Chondrocyte (in vitro differentiated cells): ENCODE data around the gene PBLD. TPM values are rescaled to one million over a fixed set of nuclear protein-coding genes. Genes with fewer than 3 reads are reported as not detected.
"Not testable (repeated sequence)": the region's sequence is repeated elsewhere in the genome, so short reads cannot be mapped to it uniquely, and the experiment has no call there.

Experiments
- DNase-seq: peaks from one replicate; pipeline ENCODE4 v3.0.0; 2021; ENCODE audit warnings: mixed read lengths, low spot score
- H3K27ac Mint-ChIP-seq: one replicate; pipeline ENCODE4 v1.8.0; 2021; ENCODE audit warnings: mild to moderate bottlenecking, moderate library complexity, mixed read lengths; ENCODE audit not compliant: unreplicated experiment
- H3K27me3 Mint-ChIP-seq: 2 replicates; pipeline ENCODE4 v1.8.0; 2021; ENCODE audit warnings: low read depth, mixed read lengths
- H3K36me3 Mint-ChIP-seq: 2 replicates; pipeline ENCODE4 v1.8.0; 2021; ENCODE audit warnings: low read depth, mixed read lengths
- H3K4me1 Mint-ChIP-seq: 2 replicates; pipeline ENCODE4 v1.8.0; 2021; ENCODE audit warnings: low read depth, mild to moderate bottlenecking, mixed read lengths
- H3K4me3 Mint-ChIP-seq: one replicate; pipeline ENCODE4 v1.8.0; 2021; ENCODE audit warnings: mild to moderate bottlenecking, moderate library complexity, mixed read lengths; ENCODE audit not compliant: unreplicated experiment
- H3K9me3 Mint-ChIP-seq: 2 replicates; pipeline ENCODE4 v1.8.0; 2021; ENCODE audit warnings: low read depth, mixed read lengths
- total RNA-seq: library from RNA; stranded (reverse); gene quantifications from 3 replicates; pipeline ENCODE4 v1.2.1, GENCODE V29; 2021
- TF ChIP-seq, protein P1 (sequence below): fragments of 200-600 bp; sonication (generic); IDR thresholded peaks from 2 replicates; pipeline ENCODE4 v1.5.0; 2021; ENCODE audit warnings: antibody characterized with exemption, mild to moderate bottlenecking, moderate library complexity

The PBLD gene
- total RNA-seq, 1 donor from 2014 or later, result 8.5 TPM

DNA sequence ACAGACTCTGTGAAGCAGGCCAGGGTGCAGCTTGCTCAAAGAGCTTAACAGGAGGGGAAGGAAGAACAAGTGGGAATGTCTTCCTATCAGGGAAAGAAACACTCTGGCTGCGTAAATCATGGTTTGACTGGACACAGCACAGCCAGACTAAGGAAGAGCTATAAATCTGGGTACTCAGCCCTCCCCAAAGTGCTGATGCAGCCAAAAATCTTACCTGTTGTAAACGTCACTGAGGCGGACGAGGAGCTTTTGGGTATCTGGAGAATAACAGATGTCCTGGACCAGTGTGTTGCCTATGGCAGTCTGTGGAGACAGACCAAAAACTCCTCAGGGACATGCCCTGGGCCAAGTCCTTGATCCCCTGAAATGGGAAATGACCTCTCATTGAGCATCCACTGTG lies 44.0 kb downstream of the PBLD start:
- Mint-ChIP-seq H3K4me3 (no peak overlapping the region), H3K9me3 (no peaks in the 10 kb centered on the region), H3K36me3 (peaks cover 9% of the 10 kb centered on the region), H3K27ac (no peak overlapping the region), H3K4me1 (peaks cover 13% of the 10 kb centered on the region), H3K27me3 (no peaks in the 10 kb centered on the region)
- DNase-seq, result no peak
- TF ChIP-seq, protein P1, sequence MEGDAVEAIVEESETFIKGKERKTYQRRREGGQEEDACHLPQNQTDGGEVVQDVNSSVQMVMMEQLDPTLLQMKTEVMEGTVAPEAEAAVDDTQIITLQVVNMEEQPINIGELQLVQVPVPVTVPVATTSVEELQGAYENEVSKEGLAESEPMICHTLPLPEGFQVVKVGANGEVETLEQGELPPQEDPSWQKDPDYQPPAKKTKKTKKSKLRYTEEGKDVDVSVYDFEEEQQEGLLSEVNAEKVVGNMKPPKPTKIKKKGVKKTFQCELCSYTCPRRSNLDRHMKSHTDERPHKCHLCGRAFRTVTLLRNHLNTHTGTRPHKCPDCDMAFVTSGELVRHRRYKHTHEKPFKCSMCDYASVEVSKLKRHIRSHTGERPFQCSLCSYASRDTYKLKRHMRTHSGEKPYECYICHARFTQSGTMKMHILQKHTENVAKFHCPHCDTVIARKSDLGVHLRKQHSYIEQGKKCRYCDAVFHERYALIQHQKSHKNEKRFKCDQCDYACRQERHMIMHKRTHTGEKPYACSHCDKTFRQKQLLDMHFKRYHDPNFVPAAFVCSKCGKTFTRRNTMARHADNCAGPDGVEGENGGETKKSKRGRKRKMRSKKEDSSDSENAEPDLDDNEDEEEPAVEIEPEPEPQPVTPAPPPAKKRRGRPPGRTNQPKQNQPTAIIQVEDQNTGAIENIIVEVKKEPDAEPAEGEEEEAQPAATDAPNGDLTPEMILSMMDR, result no peak

DNA sequence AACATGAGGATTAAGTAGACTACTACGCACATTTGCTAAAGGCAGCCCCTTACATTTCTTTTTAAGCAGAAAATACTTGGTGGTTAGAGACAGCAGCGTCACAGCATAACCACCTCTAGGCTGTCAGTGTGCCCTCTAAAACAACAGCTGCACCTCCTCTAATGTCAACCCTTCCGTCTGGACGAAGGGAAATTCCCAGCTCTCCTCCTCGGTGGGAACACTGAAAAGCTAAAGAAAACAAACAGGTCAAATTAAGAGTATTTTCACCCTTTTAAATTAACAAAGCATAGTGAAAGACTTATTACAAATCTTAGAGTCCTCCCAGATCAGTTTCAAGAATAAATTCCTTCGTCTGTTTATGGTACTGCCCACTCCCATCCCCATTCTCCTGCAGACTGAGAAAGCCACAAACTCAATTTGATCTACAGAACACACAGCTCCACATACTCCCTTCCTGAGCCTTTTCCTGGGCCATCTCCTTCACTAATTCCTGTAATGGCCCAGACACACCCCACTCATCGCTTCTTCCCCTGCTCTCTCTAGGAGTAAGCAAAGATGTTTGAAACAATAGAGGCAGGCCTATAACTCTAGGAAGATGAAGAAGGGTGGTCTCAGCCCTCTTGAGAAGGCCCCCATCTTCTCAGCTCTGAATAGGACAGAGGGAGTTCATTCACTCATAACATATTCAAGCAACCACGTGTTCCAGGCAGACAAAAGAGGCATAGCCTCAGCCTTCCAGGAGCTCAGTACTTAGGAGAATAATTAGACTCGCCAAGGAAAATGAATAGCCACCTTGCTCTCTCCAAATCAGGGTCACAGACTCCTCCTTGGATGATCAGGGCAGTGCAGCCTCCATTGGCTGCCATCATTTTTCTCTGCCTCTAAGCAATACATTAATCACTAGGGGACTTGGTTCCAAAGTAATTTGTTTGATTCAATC lies 48.4 kb downstream of the PBLD start:
- Mint-ChIP-seq H3K9me3 (no peaks in the 10 kb centered on the region), H3K4me1 (peaks cover 17% of the 10 kb centered on the region), H3K27me3 (no peaks in the 10 kb centered on the region), H3K4me3 (no peak overlapping the region), H3K27ac (peak overlapping the region; percentile 82), H3K36me3 (peaks cover 5% of the 10 kb centered on the region)
- DNase-seq, result no peak
- TF ChIP-seq, protein P1, result no peak

DNA sequence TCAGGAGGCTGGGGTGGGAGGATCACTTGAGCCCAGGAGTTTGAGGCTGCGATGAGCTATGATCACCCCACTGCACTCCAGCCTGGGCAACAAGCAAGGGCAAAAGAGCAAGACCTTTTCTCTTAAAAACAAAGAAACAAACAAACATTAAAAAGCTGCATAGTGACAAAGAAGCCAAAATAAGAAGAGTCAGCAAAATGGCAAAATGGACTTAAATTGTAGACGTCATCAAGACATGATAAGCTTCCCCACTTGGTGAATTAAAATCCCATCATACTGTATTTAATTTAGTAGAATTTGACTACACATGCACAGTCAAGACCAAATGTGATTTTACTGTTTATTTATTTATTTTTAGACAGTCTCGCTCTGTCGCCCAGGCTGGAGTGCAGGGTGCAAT lies 52.0 kb downstream of the PBLD start:
- Mint-ChIP-seq H3K4me1 (peaks cover 17% of the 10 kb centered on the region), H3K4me3 (no peak overlapping the region), H3K36me3 (no peaks in the 10 kb centered on the region), H3K27ac (no peak overlapping the region), H3K9me3 (peaks cover 6% of the 10 kb centered on the region), H3K27me3 (no peaks in the 10 kb centered on the region)
- DNase-seq, result no peak
- TF ChIP-seq, protein P1, result no peak

DNA sequence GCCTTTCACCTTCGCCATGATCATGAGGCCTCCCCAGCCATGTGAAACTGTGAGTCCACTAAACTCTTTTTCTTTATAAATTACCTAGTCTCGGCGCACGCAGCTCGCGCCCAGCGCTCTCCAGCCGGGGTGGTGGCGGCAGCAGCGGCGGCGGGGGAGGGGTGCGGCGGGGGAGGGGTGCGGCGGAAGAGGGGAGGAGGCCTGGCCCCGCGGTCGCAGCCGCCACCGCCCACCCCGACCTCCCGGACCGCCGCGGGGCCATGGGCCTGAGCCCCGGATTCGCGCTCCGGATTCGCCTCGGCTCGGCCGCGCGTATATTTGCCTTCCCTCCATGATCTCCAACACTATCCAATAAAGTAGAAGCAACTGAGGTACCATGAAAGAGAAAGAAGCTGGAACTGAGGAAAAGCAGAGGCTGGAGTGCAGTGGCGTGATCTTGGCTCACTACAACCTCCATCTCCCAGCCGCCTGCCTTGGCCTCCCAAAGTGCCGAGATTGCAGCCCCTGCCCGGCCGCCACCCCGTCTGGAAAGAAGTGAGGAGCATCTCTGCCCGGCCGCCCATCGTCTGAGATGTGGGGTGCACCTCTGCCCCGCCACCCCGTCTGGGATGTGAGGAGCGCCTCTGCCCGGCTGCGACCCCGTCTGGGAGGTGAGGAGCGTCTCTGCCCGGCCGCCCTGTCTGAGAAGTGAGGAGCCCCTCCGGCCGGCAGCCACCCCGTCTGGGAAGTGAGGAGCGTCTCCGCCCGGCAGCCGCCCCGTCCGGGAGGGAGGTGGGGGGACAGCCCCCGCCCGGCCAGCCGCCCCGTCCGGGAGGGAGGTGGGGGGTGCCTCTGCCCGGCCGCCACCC lies 53.6 kb downstream of the PBLD start:
- not testable (repeated sequence) for H3K4me1 Mint-ChIP-seq, H3K4me3 Mint-ChIP-seq, H3K27me3 Mint-ChIP-seq, DNase-seq, H3K36me3 Mint-ChIP-seq, H3K27ac Mint-ChIP-seq, H3K9me3 Mint-ChIP-seq

DNA sequence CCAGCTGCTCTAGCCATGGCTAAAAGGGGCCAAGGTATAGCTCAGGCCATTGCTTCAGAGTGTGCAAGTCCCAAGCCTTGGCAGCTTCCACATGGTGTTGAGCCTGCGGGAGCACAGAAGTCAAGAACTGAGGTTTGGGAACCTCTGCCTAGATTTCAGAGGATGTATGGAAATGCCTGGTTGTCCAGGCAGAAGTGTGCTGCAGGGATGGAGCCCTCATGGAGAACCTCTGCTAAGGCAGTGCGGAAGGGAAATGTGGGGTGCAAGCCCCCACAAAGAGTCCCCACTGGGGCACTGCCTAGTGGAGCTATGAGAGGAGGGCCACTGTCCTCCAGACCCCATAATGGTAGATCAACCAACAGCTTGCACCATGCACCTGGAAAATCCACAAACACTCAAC lies 54.9 kb downstream of the PBLD start:
- H3K36me3 Mint-ChIP-seq, DNase-seq, H3K27ac Mint-ChIP-seq, H3K4me1 Mint-ChIP-seq, H3K9me3 Mint-ChIP-seq, H3K4me3 Mint-ChIP-seq, H3K27me3 Mint-ChIP-seq: not testable (repeated sequence)

DNA sequence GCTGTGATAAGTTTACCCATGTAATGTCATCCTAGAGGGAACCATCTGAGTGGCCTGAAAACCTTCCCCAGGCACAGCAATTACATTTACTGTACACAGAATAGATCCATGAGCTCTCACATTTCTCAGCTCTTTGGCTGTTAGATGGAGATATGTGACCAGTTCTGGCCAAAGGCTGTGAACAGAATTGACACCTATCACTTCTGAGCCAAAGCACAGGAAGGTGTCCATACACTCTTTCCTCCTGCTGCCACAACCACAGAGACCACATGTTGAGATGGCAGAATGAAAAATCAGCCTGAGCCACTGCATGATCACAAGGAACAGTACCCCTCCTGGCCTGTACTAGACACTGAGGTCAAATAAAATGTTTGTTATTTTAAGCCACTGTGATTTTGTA lies 56.5 kb downstream of the PBLD start:
- no peaks in the 10 kb centered on the region for H3K36me3 Mint-ChIP-seq
- no peak overlapping the region for H3K27ac Mint-ChIP-seq
- no peak for DNase-seq
- no peak overlapping the region for H3K4me3 Mint-ChIP-seq
- TF ChIP-seq, protein P1, result no peak
- H3K27me3 Mint-ChIP-seq, result no peaks in the 10 kb centered on the region
- peaks cover 6% of the 10 kb centered on the region for H3K9me3 Mint-ChIP-seq
- no peaks in the 10 kb centered on the region for H3K4me1 Mint-ChIP-seq
